Measurements from ENCODE around the gene TRIM63.

TRIM63 gene

DNA sequence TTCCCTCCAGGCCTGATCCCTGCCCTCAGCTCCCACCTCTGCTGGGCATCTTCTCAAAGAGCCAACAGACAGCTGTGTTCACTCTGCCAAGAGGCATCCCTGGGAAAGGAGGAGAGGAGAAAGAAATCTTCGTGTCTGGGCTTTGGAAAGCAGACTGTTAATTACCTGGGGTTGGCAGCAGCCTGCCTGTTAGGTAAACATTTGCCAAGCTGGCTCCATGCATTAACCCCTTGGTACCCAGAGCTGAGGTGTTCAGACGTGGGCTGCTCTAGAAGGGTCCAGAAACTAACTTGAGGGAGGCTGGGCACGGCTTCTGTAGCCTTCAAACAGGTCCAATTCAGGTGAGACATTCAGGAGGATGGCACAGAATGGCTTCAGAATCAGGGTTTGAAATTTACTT, 54.6 kb downstream of the TRIM63 start:
- DNase-seq = no peak

DNA sequence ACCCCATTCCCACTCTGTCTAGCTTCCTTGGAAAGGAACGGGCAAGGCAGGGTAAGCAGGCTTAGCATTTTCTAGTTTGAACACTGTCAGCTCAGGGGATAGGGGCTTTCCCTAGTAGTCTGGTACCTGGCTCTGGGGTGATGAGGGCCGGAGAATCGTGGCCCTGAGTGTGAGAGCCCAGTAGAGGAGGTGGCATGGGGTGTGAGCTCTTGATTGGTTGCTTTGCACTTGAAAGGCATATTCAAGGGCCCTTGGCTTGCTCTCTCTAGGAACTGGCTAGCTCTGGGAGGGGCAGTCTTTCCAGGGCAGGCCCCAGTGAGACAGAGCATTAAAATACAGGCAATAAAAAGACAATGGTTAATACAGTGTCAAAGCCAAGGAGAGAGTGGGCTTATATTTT, 56.6 kb downstream of the TRIM63 start:
- DNase-seq = no peak

DNA sequence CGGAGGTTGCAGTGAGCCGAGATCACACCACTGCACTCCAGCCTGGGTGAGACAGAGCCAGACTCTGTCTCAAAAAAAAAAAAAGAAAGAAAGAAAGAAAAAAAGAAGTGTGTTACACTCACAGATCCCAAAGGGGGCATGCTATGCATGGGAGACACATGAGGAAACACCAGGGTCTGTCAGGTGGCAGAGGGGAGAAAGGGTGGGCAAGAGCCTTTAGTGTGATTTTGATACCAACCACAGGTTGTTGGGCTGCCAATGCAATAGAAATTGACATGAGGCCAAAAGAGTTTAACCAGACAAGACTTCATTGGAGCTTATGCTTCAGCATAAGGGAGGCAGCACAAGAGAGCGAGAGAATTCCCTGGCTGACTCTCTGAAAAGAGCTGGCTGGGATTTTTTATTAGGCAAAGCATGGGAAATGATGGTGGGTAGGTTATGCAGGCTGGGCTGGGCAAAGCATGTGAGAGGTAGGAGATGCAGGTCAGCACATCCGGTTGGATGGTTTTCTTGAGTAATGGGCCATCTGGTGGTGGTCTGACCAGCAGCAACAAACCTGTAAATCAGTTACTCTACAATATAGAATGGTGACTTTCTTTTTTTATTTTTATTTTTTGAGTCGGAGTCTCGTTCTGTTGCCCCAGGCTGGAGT, 57.5 kb downstream of the TRIM63 start:
- no peak for DNase-seq

DNA sequence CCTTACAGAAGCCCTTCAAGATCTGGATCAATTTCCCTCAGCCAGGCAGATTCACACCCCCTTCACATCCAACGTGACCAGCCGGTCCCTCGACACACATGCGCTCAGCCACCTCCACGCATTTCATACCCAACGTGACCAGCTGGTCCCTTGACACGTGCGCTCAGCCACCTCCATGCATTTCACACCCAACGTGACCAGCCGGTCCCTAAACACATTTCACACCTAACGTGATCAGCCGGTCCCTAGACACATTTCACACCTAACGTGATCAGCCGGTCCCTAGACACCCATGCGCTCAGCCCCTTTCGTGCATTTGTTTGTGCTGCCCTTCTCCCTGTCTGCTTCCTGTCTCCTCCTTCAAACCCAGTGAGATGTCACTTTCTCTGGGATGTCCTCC, 60.7 kb downstream of the TRIM63 start:
- no peak for DNase-seq

DNA sequence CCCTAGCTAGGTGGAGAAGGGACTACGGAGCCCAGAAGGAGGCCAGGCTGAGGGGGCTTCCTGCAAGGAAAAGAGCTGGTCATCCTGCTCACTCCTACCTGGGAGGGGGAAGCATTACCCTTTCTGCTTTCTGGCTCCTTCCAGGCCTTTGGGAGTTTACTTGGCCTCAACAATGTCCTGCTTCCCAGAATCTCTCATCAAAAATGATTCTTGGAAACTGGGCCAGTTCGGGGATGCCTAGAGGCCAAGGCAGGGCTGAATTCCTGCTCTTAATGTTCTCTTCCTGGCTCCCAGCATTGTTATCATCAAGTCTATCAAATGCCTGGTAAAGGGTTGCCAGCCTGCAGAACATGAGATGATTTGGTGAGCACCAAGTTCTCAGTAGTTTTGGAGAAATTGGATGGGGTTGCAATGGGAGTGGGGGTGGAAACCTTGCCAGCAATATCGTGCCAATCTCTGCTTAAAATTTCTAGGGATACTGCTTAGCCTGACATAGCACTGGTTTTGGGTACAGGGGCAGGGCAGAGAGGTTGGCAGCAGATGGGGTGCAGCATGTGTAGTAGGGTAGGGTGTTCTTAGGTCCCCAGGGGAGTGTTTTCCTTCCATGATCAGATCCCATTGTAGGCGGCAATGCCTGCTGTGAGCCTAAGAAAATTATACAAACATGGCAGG, 61.9 kb downstream of the TRIM63 start:
- DNase-seq = no peak

- DNase-seq = no peak
These were observed 63.7 kb downstream of the TRIM63 start for GRCh38 chr1:26003756-26004155.

DNA sequence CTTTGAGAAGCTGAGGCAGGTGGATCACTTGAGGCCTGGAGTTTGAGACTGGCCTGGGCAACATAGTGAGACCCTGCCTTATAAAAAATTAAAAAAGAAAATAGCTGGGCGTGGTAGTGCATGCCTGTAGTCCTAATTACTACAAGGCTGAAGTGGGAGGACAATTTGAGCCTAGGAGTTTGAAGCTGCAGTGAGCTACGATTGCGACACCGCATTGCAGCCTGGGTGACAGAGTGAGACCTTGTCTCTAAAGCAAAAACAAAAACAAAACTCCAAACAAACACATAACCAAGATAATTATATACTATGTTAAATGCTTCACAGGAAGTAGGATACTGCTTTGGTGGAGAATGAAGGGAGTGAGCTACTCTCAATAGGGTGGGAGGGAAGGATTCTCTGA, 64.2 kb downstream of the TRIM63 start:
- DNase-seq = no peak
